HG03439 (cell line): ENCODE measurements around the gene RNF19B.

Experiments
- ATAC-seq: cut with Tn5 transposase; IDR thresholded peaks from one replicate; pipeline ENCODE4 v1.9.1; 2021; ENCODE audit warnings: mild to moderate bottlenecking, moderate library complexity; ENCODE audit not compliant: unreplicated experiment

The RNF19B gene

DNA sequence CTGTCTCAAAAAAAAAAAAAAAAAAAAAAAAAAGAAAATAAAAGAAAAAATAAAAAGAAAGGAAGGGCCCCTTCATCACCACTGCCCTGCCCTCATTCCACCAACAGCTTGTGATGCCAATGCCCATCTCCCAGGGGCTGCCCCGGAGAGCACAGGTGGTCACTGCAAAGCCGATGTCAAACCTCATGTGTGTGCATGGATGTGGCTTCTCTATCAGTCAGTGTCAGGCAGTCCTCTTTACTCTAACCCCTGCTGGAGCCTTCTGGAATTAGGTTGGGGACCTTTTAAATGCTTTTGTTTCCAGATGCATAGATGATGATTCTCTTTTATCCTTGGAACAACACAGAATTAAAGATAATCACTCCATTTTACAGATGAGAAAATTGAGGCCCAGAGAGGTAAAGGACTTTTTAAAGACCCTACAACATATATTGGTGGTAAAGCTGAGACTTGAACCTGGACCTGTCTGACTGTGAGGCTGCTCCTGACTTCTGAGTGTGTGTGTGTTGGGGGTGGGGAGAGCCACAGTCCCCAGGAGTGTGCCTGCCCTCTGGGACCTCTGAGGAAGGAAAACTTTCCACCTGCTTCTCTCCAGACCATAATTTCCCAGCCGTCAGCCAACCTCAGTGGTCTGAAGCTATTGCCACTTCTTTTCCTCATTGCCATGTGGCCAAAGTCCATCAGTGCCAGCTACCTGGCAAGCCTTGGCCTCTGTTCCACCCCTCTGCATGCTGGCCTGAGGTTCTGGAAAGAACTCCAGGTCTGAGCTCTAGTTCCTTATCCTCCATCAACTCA, 60.4 kb downstream of the RNF19B start:
- ATAC-seq: no peak

DNA sequence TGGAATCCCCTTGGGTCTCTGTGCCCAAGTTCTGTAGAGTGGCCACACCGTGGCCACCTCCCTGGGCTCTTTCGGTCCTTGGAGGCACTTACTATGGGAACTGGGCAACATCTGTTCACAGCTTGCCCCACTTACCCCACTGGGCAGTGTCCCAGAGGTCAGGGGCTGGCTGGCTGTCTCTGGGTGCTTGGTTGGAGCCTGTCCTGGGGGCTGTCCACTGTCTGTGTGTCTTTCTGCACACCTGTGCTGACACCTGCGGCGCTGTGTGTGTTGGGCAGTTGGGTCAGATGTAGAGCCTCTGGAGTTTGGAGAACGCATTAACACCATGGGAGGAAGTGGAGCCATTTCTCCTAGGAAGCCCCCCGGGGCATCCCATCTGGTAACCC, 62.1 kb downstream of the RNF19B start:
- ATAC-seq: no peak

DNA sequence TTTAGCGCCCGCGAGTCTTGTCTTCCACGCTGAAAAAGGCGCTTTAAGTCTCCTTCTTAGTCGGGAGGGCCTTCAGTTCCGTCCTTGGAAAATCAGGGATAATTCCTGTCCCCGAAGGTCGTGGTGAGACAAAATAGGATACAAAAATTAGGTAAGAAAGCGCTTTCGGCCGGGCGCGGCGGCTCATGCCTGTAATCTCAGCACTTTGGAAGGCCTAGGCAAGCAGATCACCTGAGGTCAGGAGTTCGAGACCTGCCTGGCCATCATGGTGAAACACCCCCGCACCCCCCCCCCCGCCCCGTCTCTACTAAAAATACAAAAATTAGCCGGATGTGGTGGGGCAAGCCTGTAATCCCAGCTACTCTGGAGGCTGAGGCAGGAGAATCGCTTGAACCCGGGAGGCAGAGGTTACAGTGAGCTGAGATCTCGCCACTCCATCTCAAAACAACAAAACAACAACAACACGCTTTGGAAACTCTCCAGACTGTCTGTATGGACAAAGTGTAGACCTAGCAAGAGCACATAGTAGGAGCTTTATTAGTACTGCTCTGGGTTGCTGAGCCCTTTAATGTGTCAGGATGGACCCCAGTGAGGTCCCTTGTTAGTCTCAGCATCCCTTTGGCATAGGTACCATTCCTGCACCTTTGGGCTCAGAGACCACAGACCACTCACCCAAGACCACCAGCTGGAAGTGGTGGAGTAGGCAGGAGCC, 62.6 kb downstream of the RNF19B start:
- ATAC-seq: no peak

DNA sequence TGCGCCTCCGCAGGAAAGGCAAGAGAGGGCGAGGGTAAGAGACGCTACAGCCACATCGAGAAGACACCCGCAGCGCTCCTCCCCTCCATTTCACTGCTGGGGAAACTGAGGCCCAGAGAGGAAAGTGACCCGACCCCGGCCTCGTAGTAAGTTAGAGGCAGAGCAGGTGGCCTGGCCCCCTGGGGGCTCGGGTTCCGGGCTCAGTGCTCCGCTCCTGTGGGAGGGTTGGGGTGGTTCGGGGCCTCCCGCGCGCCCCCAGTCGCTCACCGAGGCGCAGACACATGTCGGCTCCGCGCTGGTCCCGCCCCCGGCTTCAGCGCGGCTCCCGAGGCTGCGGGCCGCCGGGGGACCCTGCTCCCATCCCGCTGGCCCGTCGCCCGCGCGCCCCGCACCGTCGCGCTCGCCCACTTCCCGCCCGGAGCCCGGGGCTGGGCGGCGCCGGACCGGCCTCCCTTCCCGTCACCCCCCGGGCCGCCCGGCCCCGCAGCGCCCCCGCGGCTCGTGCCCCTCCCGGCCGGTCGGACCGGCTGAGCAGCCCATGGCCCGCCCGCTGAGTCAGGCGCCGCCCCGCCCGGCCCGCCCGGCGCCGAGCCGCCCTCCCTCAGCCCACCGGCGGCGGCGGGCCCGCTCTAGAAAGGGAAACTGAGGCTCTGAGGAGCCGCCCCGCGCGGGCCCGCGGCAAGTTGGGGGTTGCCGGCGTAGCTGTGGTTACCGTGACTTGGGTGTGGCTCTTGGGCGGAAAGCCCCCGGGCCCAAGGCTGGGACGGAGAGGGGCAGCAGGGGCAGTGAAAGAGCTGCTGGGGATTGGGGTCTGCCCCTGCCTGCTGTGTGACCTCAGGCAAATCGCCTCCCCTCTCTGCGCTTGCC, 63.4 kb downstream of the RNF19B start, which contains the start of gene TMEM54:
TMEM54 (minus strand) TSS at position 434 of the 867 bp plus-strand sequence; CDS start at position 283, 151 bp downstream.
- ATAC-seq: no peak

DNA sequence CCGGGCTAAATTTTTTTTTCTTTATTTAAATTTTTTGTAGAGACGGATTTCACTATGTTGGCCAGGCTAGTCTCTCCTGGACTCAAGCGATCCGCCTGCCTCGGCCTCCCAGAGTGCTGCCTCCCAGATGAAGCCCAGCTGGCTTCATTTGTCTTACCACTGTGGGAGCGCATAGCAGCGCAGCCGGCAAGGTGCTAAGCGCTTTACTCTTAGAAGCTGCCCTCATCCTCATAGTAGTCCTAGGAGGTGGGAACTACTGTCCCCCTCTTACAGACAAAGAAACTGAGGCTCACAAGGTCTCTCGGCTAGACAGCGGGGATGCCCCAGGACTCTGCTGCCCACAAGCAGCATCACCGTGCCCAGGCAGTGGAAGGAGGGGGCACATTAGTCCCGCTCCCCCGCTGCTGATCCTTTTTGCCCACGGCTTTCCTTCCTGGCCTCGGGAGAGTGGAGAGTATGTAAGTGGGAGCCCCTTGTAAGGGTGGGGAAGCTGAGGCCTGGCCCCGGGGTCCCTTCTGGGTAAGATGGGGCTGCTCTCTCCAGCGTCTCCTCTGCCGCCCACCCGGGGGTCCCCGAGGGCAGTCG, 64.1 kb downstream of the RNF19B start:
- no peak for ATAC-seq

DNA sequence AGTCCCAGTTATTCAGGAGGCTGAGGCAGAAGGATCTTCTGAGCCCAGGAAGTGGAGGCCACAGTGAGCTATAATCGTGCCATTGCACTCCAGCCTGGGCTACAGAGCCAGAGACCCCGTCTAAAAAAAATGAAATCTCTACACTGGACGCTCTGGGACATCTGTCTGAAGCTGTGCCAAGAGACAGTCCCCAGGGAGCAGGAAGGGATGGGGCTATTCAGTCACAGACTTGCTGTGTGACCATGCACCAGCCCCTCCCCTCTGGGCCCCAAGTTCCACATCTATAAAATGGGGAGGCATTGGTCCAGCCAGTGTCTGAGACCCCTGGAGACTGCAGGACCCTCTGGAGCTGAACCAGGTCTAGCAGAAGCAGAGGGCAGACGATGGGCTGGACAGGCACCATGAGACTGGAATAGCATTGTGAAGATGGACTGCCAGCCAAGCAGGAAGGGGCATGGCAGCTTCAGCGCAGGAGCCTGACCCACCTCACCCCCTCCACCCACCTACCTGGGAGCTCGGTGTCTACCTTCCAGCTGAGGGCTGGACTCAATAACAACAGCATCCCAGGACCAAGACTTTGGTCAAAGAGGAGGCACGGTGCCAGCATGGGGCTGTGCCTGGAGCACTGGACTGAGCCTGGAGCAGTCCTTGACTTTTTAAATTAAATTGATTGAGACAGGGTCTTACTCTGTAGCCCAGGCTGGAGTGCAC, 64.9 kb downstream of the RNF19B start:
- ATAC-seq: no peak

DNA sequence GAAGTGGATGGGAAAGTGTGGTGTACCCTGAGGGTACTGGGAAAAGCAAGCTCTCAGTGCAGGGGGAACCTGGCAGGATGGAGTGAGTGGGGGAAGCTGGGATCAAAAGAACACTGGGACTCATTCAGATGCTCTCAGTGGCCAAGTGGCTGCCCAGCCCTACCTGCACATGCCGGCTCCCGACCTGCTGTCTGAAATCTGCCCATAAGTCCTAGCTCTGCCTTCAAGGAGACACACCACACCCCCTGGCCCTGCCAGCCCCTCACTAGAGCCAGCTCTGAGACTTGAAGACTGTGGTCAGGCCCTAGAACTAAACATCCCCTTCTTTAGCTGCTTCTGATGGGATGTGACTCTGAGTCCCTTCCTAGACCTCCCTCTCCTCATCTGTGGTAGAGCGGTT, 65.7 kb downstream of the RNF19B start:
- ATAC-seq: no peak

DNA sequence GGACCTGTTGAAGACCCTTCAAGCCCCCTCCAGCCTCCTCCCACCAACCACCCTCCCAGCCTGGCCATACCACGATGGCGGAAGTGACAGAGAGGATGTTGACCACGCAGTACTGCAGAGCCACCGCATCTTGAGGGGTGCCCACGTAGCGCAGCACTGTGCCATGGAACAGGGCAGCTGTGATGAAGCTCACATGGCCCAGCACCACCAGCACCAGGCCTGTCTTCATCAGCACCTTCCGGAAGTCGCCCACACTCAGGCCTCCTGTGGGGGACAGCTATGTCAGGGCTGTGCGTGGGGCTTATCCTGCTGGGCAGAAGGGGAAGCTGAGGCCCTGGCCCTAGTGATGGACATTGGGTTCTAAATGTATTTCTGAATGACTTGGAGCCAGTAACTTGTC, 66.6 kb downstream of the RNF19B start:
- ATAC-seq: no peak

DNA sequence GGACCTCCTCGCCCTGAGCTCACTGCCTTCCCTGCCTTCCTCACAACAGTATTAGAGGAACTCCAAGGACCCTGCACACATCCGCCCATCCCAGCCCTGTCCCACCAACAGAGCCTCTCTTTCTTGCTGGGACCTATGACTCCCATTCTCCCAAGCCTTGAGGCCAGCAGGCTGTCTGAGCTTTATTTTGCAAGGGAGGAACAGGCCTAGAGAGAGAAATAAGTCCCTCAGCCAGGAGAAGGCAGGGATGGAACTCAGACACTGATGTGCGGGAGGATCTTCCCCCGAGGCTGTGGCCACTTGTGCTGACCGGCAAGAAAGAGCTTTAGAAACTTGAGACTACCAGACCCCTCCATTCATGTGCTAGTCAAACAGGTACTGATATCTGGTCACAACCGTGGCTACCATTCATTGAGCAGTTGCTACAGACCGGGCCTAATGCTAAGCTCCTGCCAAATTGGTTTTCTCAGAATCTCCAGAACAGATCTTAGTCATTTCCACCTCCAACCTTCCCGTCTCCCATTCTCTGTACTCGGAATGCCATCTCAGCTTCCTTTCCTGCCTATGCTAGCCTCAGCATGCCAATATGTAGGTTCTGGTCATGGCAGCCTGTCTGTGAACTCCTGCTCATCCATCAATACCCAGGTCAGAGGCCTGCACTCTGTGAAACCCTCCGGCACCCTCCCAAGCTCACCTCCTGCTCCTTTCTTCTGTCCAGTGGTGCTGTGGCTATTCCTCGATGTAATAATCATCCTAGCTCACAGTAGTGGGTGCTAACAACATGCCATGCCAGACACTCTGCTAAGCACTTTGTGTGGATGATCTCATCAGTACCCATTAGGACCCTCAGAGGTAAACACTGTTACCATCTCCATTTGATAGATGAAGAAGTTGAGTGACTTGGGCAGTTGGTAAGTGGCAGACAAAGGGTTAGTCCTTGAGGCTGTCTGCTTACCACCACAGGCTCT, 67.2 kb downstream of the RNF19B start:
- no peak for ATAC-seq

DNA sequence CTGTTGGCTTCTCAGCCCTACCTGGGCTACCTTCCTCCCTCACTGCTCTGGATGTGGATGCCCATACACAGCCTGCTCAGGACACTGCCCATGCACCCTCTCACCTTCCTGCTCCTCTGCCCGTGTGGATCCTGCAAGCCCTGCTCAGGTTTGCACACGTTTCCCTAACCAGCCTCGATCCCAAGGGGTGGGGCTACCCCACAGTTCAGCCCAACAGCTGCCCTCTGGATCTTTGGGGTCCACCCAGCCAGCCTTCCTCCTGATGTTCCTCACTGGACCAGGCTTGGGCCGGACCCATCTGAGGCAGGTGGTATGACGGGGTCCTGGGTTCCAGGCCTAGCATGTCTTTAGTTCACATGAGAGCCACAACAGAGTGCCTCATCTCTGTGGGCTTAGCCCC, 68.2 kb downstream of the RNF19B start:
- ATAC-seq: no peak

DNA sequence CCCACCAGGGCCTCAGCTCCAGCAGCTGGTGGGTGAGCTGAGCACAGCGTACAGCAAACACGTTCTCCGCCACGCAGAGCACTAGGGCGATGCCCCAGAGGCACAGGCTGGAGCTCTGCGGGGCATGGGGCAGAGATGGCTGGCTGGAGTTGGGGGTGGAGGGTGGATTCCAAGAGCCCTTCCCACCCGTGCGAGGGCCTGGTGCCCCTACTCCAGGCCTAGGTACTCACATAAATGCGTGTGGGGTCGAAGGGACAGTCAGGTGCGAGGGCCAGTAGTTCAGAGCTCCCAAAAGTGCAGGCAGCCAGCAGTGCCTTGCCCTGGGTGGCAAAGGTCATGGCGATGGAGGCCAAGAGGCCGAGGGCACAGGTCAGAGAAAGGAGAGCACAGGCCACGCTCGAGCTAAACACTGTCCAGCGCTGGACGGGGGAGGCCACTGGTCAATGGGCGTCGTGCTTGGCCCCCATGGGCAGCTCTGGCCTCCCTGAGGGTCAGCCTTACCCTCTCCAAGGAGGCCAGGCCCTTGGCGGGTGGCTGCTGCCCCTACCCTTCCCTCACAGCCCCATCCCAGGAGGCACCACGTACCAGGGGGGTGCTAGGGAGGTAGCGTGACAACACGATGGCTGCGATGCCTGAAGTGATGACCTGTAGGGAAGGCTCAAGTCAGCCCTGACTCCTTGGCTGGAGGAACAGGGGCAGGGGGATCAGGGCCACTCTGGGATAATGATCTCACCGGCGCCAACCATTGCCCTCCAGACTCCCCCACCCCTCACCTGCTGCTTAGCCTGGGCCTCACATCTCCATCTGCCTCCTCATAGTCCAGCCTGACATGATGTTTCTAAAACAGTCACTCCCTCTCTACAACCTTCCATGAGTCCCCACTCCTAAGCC, 69.0 kb downstream of the RNF19B start:
- ATAC-seq: no peak

DNA sequence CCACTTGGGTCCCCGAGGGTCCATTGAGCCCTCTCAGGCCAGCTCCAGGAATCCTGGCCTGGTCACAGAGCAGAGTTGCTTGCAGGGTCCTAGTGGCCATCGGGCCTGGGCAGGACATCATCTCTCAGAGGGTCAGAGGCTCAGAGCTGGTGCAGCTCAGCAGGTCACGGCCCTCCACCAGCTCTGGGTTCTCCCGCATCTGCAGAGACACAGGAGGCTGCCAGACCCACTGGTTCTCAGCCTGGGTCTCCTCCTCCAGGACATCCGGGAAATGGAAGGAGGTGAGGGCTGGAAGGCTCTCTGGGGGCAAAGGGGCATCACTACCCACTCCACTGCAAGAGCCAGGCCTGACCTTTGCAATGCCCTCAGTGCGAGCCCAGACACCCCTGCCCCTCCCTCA, 69.9 kb downstream of the RNF19B start:
- no peak for ATAC-seq

DNA sequence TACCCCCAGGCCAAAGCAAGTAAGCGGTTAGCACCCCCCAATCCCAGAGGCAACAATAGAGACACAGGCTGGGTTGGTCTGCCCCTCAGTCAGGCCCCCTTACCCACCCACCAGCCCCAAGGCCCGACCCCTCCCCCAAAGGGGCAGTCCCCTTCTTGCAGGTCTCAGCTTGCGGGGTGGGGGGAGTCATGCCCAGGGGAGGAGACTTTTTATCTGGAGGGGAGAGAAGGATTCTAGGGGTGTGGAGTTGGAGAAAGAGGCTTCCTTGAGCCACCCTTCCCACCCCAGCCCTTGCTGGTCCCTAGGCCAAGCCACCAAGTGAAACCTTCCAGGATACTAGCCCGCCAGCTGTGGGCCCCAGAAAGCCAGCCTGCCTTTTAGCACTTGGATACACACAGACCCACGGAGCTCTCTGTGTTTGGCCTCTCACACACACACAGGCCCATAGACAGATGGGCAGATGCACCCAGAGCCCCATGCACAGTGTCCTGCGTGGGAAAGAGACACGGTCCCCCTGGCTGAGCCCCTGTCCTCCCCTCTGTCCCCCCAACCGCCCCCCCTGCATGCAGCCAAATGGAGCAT, 70.5 kb downstream of the RNF19B start:
- ATAC-seq: no peak

DNA sequence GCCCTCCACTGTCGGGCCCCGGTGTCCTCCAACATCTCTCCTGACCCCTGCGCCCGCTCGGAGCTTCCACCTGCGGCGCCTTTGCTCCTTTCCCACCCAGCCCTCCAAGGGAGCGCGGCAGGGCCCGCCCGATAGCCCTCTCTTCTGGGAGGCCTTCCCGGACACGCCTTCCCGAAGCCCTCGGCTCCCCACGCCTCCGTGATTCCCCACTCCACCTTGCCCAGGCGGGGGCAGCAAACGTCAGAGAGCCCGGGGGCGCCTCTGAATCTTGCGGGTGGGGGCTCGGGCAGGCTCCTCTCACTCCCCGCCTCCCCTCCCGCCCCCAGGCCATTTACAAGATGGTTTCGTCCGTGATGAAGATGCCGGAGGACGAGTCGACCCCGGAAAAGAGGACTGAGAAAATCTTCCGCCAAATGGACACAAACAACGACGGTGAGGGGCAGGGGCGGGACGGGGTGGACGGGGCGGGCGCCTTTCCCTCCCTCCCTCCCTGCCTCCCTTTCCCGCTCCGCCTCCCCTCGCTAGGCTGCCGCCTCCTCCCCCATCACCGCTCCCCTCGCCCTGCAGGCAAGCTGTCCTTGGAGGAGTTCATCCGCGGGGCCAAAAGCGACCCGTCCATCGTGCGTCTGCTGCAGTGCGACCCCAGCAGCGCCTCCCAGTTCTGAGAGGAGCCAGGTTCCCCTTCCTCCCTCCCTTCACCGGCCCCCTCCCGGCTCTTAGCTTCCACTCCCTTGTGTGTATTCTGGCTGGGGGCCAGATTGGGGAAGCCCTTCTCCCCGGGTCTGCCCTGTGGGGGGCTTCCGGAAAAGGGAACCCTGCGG, 71.2 kb downstream of the RNF19B start:
- no peak for ATAC-seq

DNA sequence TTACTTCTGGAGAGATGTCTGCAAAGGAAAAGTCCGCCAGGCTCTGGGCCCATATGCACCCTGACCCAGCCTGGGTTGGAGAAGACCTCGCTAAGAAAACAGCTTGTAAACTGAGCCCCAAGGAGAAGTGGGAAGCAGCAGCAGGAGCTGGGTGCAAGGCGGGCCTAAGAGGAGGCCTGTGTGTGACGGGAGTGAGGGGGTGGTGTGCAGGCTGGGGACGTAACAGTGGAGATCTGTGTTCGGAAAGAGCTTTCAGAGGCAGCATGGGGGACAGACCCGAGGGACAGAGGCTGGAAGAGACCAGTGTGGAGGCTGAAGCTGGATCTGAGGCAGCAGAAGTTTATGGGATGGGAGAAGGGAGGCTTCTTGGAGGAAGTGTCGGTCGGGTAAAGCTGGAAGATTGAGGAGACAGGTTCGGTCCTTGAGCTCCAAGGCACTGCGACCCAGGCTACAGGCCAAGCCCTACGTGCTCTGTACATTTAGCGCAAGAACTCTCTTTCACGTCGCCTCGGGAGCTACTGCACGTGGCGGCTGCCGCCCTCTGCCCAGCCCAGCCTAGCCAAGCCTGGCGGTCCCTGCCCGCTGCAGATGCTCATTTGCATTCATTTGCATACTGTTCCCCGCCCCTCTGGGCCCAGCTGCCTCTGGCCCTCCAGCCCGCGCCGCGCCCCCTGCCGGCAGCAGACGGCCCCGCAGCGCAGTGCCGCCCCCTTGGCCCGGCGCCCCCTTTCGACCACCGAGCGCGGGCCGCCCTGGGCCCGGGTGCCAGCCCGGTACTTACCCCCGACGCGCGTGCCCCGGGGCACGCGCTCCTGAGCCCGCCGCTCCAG, 72.0 kb downstream of the RNF19B start:
- no peak for ATAC-seq

DNA sequence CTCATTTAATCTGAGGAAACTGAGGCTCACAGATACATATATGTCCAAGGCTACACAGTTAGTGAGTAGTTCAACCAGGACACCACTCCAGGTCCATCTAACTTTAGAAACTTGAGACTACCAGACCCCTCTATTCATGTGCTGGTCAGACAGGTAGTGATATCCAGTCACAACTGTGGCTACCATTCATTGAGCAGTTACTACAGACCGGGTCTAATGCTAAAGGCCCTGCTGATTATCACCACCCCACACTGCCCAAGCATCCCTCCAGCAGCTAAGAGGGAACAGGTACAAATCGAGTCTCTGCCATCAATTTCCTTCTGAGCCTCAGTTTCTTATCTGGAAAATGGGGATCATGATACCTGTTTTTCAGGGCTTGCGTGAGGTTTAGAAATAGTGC, 73.0 kb downstream of the RNF19B start:
- no peak for ATAC-seq
